HCT116 (cell line): ENCODE data around the gene MAPRE3. TPM values are rescaled to one million over a fixed set of nuclear protein-coding genes. Genes with fewer than 3 reads are reported as not detected.

ENCODE experiments used
- ATAC-seq: fragments of 200-7000 bp; cut with Tn5 transposase; 2 replicates; pipeline ENCODE4 v1.9.1; 2020; ENCODE audit warnings: mild to moderate bottlenecking, moderate library complexity
- BruUV-seq: library from RNA; stranded (reverse); fragments of 400-500 nt; replicated peaks from 2 replicates; lab custom pipeline; 2021; lab: Mats Ljungman, UMichigan
- CTCF ChIA-PET: fragments of 300-600 bp; sonication (Branson Sonifier 250); formaldehyde crosslinking; loops from one replicate; lab custom pipeline; 2021; ENCODE audit warnings: antibody characterized with exemption; lab: Charles Lee
- POLR2A ChIA-PET: fragments of 300-600, 350-600 bp; sonication (Branson Sonifier 250); formaldehyde crosslinking; loops from one replicate; lab custom pipeline; 2021; ENCODE audit warnings: antibody characterized with exemption; lab: Charles Lee
- RAD21 ChIA-PET, 2 experiments: fragments of 300-600 bp; sonication (Branson Sonifier 250); formaldehyde crosslinking; loops; one replicate each; lab custom pipeline; 2023; ENCODE audit warnings: low total read pairs in 2 of 2; ENCODE audit not compliant: uncharacterized antibody in 2 of 2, unreplicated experiment in 2 of 2, low non-redundant PET in 1 of 2; lab: Charles Lee
- DNase-seq: peaks from one replicate; pipeline ENCODE4 v3.0.0-alpha.2; 2010; ENCODE audit warnings: low read depth, low spot score
- H2AFZ ChIP-seq: fragments of 200-600 bp; shearing (Covaris generic), sonication (generic); 2 replicates; pipeline ENCODE4 v1.6.1; 2017; ENCODE audit warnings: low read depth, mixed run types, mixed read lengths, antibody characterized with exemption, low read length; ENCODE audit not compliant: poor library complexity, severe bottlenecking
- H3K27ac ChIP-seq: 2 replicates; pipeline ENCODE4 v1.5.1; 2012; ENCODE audit warnings: low read depth, low read length
- H3K27me3 ChIP-seq: fragments of 200-600 bp; sonication (generic); 2 replicates; pipeline ENCODE4 v1.6.1; 2016; ENCODE audit warnings: mixed run types, low read length, mixed read lengths; ENCODE audit not compliant: insufficient read depth
- H3K36me3 ChIP-seq, 2 experiments: fragments of 200-500 bp in 1 of 2; fragments of 200-600 bp in 1 of 2; sonication (Bioruptor generic) in 1 of 2; sonication (generic) in 1 of 2; 2 replicates each; pipeline versions ENCODE4 v1.5.1 to v1.6.1; 2014 to 2016; ENCODE audit warnings: low read length in 2 of 2, inconsistent platforms in 1 of 2, mixed read lengths in 1 of 2, mixed run types in 1 of 2; ENCODE audit not compliant: insufficient read depth in 2 of 2, control insufficient read depth in 1 of 2
- H3K4me1 ChIP-seq, 2 experiments: fragments of 200-600 bp in 1 of 2; sonication (generic) in 1 of 2; 2 replicates each; pipeline versions ENCODE4 v1.5.1 to v1.6.1; 2012 to 2017; ENCODE audit warnings: low read length in 2 of 2, inconsistent platforms in 1 of 2, mild to moderate bottlenecking in 1 of 2, mixed read lengths in 1 of 2, mixed run types in 1 of 2, moderate library complexity in 1 of 2; ENCODE audit not compliant: insufficient read depth in 2 of 2, control insufficient read depth in 1 of 2
- H3K4me2 ChIP-seq: fragments of 200-600 bp; sonication (generic); 2 replicates; pipeline ENCODE4 v1.6.1; 2017; ENCODE audit warnings: mixed run types, low read length, mixed read lengths
- H3K4me3 ChIP-seq, 2 experiments: fragments of 200-600 bp in 1 of 2; sonication (generic) in 1 of 2; replicated peaks in 1 of 2; 2 replicates each; pipeline ENCODE4 v1.5.1; 2011 to 2016; ENCODE audit warnings: low read length in 2 of 2, control low read depth in 1 of 2, low read depth in 1 of 2, mild to moderate bottlenecking in 1 of 2, mixed read lengths in 1 of 2, mixed run types in 1 of 2
- H3K79me2 ChIP-seq: fragments of 200-600 bp; sonication (generic); 2 replicates; pipeline ENCODE4 v1.6.1; 2017; ENCODE audit warnings: mild to moderate bottlenecking, mixed run types, low read length, moderate library complexity, mixed read lengths; ENCODE audit not compliant: insufficient read depth
- H3K9ac ChIP-seq: fragments of 200-600 bp; sonication (generic); 2 replicates; pipeline ENCODE4 v1.6.1; 2016; ENCODE audit warnings: low read length, mixed read lengths
- H3K9me2 ChIP-seq: fragments of 200-600 bp; sonication (generic), shearing (Covaris generic); 2 replicates; pipeline ENCODE4 v1.6.1; 2017; ENCODE audit warnings: mixed run types, mild to moderate bottlenecking, moderate library complexity; ENCODE audit not compliant: insufficient read depth
- H3K9me3 ChIP-seq, 2 experiments: fragments of 200-500 bp in 1 of 2; fragments of 200-600 bp in 1 of 2; sonication (Bioruptor generic) in 1 of 2; sonication (generic) in 1 of 2; 2 replicates each; pipeline ENCODE4 v1.6.1; 2014 to 2017; ENCODE audit warnings: low read length in 2 of 2, mixed read lengths in 2 of 2, inconsistent platforms in 1 of 2, low read depth in 1 of 2, mild to moderate bottlenecking in 1 of 2, mixed run types in 1 of 2, moderate library complexity in 1 of 2; ENCODE audit not compliant: control insufficient read depth in 1 of 2, insufficient read depth in 1 of 2
- H4K20me1 ChIP-seq: fragments of 200-600 bp; sonication (generic), shearing (Covaris generic); 2 replicates; pipeline ENCODE4 v1.6.1; 2017; ENCODE audit warnings: mixed run types, mild to moderate bottlenecking, moderate library complexity; ENCODE audit not compliant: insufficient read depth
- CBX3 ChIP-seq: IDR thresholded peaks from 2 replicates; pipeline ENCODE4 v1.6.1; 2012; ENCODE audit warnings: low read depth
- CTCF ChIP-seq, 3 experiments: fragments of 200-600 bp in 1 of 3; sonication (generic) in 1 of 3; IDR thresholded peaks in 2 of 3; conservative IDR thresholded peaks in 1 of 3; 2 replicates each; pipeline ENCODE4 v1.5.1; 2012 to 2017; ENCODE audit warnings: low read depth in 2 of 3, low read length in 2 of 3, antibody characterized with exemption in 1 of 3, borderline replicate concordance in 1 of 3, control low read depth in 1 of 3, mild to moderate bottlenecking in 1 of 3, mixed read lengths in 1 of 3, mixed run types in 1 of 3, moderate library complexity in 1 of 3; ENCODE audit not compliant: insufficient read depth in 1 of 3
- EGR1 ChIP-seq: IDR thresholded peaks from 2 replicates; pipeline ENCODE4 v1.6.1; 2012; ENCODE audit warnings: low read depth
- ELF1 ChIP-seq: IDR thresholded peaks from 2 replicates; pipeline ENCODE4 v1.6.1; 2012; ENCODE audit warnings: low read depth, borderline replicate concordance
- MAX ChIP-seq: IDR thresholded peaks from 2 replicates; pipeline ENCODE4 v1.6.1; 2012
- POLR2AphosphoS5 ChIP-seq: IDR thresholded peaks from 2 replicates; pipeline ENCODE4 v1.6.1; 2011; ENCODE audit warnings: mild to moderate bottlenecking, low read depth, low read length, moderate library complexity
- RAD21 ChIP-seq: IDR thresholded peaks from 2 replicates; pipeline ENCODE4 v1.6.1; 2012; ENCODE audit warnings: low read depth, mild to moderate bottlenecking
- REST ChIP-seq: IDR thresholded peaks from 2 replicates; pipeline ENCODE4 v1.6.1; 2012; ENCODE audit warnings: low read depth
- SIN3A ChIP-seq: IDR thresholded peaks from 2 replicates; pipeline ENCODE4 v1.6.1; 2012; ENCODE audit warnings: low read depth
- SP1 ChIP-seq: IDR thresholded peaks from 2 replicates; pipeline ENCODE4 v1.6.1; 2012; ENCODE audit warnings: low read depth
- TCF7L2 ChIP-seq: IDR thresholded peaks from 2 replicates; pipeline ENCODE4 v1.7.0; 2011; ENCODE audit warnings: borderline replicate concordance, inconsistent platforms; ENCODE audit not compliant: insufficient read depth, insufficient read length; ENCODE audit errors: extremely low read depth
- YY1 ChIP-seq: IDR thresholded peaks from 2 replicates; pipeline ENCODE4 v1.6.1; 2011; ENCODE audit warnings: low read length, low read depth, moderate library complexity, mild to moderate bottlenecking; ENCODE audit not compliant: insufficient replicate concordance; ENCODE audit errors: extremely low read depth
- ZBTB33 ChIP-seq: IDR thresholded peaks from 2 replicates; pipeline ENCODE4 v1.6.1; 2011; ENCODE audit warnings: mild to moderate bottlenecking, low read length, moderate library complexity; ENCODE audit not compliant: insufficient replicate concordance; ENCODE audit errors: extremely low read depth
- ZFX ChIP-seq: fragments of 450-650 bp; IDR thresholded peaks from 2 replicates; pipeline ENCODE4 v1.6.1; 2017
- ZNF274 ChIP-seq: fragments of 200-500 bp; sonication (Bioruptor generic); IDR thresholded peaks from 2 replicates; pipeline ENCODE4 v1.6.1; 2014; ENCODE audit warnings: mild to moderate bottlenecking, low read depth, low read length, inconsistent platforms
- intact Hi-C: fragments of 100-400 bp; cut with micrococcal nuclease; formaldehyde crosslinking; loops from 2 replicates; pipeline ENCODE4 v1.10.0; 2022
- total RNA-seq: library from RNA; stranded (reverse); gene quantifications from one replicate; pipeline ENCODE4 v1.2.1, GENCODE V29; 2021; ENCODE audit not compliant: unreplicated experiment

Gene MAPRE3
- total RNA-seq, 1 experiment from 2014 or later, result 12.1 TPM

- BruUV-seq, result no TSS peak
- Histone ChIP-seq H2AFZ (no peak overlapping the region), H3K79me2 (peaks cover 19% of the 10 kb centered on the region), H3K27ac (no peak overlapping the region), H3K9me3 (no peaks in the 10 kb centered on the region), H3K4me2 (no peak overlapping the region), H3K4me1 (peaks cover 5% of the 10 kb centered on the region in 2 experiments; a peak in 3 of 4 replicates), H3K4me3 (no peak overlapping the region), H4K20me1 (peaks cover 5% of the 10 kb centered on the region; the same call in 1 of the 2 replicates), H3K9ac (no peak overlapping the region), H3K27me3 (no peaks in the 10 kb centered on the region), H3K36me3 (peaks cover 39 to 53% of the 10 kb centered on the region in 2 experiments; a peak in 3 of 4 replicates), H3K9me2 (no peaks in the 10 kb centered on the region)
- DNase-seq, result no peak
- TF ChIP-seq ZFX (no peak), ELF1 (no peak), SP1 (no peak), MAX (no peak), RAD21 (no peak), SIN3A (no peak), ZNF274 (no peak), EGR1 (no peak), ZBTB33 (no peak), TCF7L2 (no peak), CBX3 (no peak), YY1 (no peak), REST (no peak), CTCF (IDR thresholded peaks at IDR 0.05 in 2 of 3, conservative IDR thresholded peaks at IDR 0.05 in 1 of 3; ENCODE audit: borderline replicate concordance in 1 of 3, insufficient read depth in 1 of 3, low read depth in 2 of 3, low read length in 2 of 3) (no peak), POLR2AphosphoS5 (no peak)
- ATAC-seq, result no peak
- ChIA-PET RAD21 (no interaction called here), CTCF (interaction anchor here (1.2 kb wide), 1 partner anchor 77 kb away, joined by 3 read pairs; no protein-coding TSS in a partner anchor), POLR2A (interaction anchor here (0.7 kb wide), 1 partner anchor 12 kb away, joined by 3 read pairs; no protein-coding TSS in a partner anchor)
- intact Hi-C loops, result no loop called here
These were observed 68.3 kb downstream of the MAPRE3 start for GRCh38 chr2:27038631-27039339.
